H1 (cell line): ENCODE data around the gene RAPGEF1. TPM values are rescaled to one million over a fixed set of nuclear protein-coding genes. Genes with fewer than 3 reads are reported as not detected.
A peak's percentile ranks its signal among the peaks of the same experiment; 100 is the strongest.

ENCODE experiments used
- CTCF ChIA-PET: fragments of 300-600 bp; sonication (Branson Sonifier 250); formaldehyde crosslinking; loops from one replicate; lab custom pipeline; 2021; ENCODE audit not compliant: partially characterized antibody; lab: Charles Lee
- POLR2A ChIA-PET: fragments of 300-600 bp; sonication (Branson Sonifier 250); formaldehyde crosslinking; loops from one replicate; lab custom pipeline; 2021; ENCODE audit warnings: inconsistent platforms; ENCODE audit not compliant: partially characterized antibody; lab: Charles Lee
- DNase-seq, 2 experiments: peaks; one replicate each; pipeline versions ENCODE4 v3.0.0 to v3.0.0-alpha.2; 2010 to 2022; ENCODE audit warnings: low spot score in 2 of 2, low read depth in 1 of 2, mixed read lengths in 1 of 2
- FAIRE-seq: peaks from 2 replicates; lab custom pipeline; 2011; peaks lifted over from hg19 to GRCh38; lab: Jason Lieb, UNC
- H2AFZ ChIP-seq: 2 replicates; pipeline ENCODE4 v1.8.1; 2012; ENCODE audit warnings: low read length, inconsistent platforms
- H2AK5ac ChIP-seq: 2 replicates; pipeline ENCODE4 v1.6.1; 2013; ENCODE audit warnings: low read depth, low read length
- H2BK120ac ChIP-seq: replicated peaks from 2 replicates; pipeline ENCODE3; 2013; ENCODE audit warnings: low read depth, low read length, inconsistent platforms
- H2BK12ac ChIP-seq: 2 replicates; pipeline ENCODE4 v1.6.1; 2013; ENCODE audit warnings: low read depth, low read length
- H2BK15ac ChIP-seq: 2 replicates; pipeline ENCODE4 v1.6.1; 2013; ENCODE audit warnings: low read length
- H2BK20ac ChIP-seq: 2 replicates; pipeline ENCODE4 v1.6.1; 2013; ENCODE audit warnings: low read length
- H2BK5ac ChIP-seq: 2 replicates; pipeline ENCODE4 v1.6.1; 2013; ENCODE audit warnings: low read depth, low read length
- H3K14ac ChIP-seq: 2 replicates; pipeline ENCODE4 v1.6.1; 2013; ENCODE audit warnings: inconsistent platforms; ENCODE audit not compliant: insufficient read length
- H3K18ac ChIP-seq: 2 replicates; pipeline ENCODE4 v1.6.1; 2013; ENCODE audit warnings: low read length; ENCODE audit errors: extremely low read depth
- H3K23ac ChIP-seq: 2 replicates; pipeline ENCODE4 v1.6.1; 2013; ENCODE audit warnings: inconsistent platforms; ENCODE audit not compliant: insufficient read length
- H3K23me2 ChIP-seq: 2 replicates; pipeline ENCODE4 v1.6.1; 2013; ENCODE audit warnings: low read depth, low read length
- H3K27ac ChIP-seq: 2 replicates; pipeline ENCODE4 v1.6.1; 2011; ENCODE audit warnings: low read depth, low read length, inconsistent platforms
- H3K27me3 ChIP-seq, 4 experiments: replicated peaks in 1 of 4; 1 replicate in 1 of 4; 2 replicates in 3 of 4; pipeline versions ENCODE4 v1.6.1 to v1.8.1; 2011 to 2013; ENCODE audit warnings: low read length in 3 of 4, mild to moderate bottlenecking in 3 of 4, inconsistent platforms in 2 of 4, mixed read lengths in 2 of 4, moderate library complexity in 1 of 4; ENCODE audit not compliant: control insufficient read depth in 3 of 4, insufficient read depth in 3 of 4; ENCODE audit errors: extremely low read depth in 1 of 4
- H3K36me3 ChIP-seq, 4 experiments: 2 replicates each; pipeline versions ENCODE4 v1.6.1 to v1.8.1; 2011 to 2013; ENCODE audit warnings: mild to moderate bottlenecking in 4 of 4, low read length in 3 of 4, moderate library complexity in 2 of 4, control low read depth in 1 of 4, inconsistent platforms in 1 of 4; ENCODE audit not compliant: insufficient read depth in 4 of 4, control insufficient read depth in 2 of 4
- H3K4ac ChIP-seq: replicated peaks from 2 replicates; pipeline ENCODE3; 2013; ENCODE audit warnings: low read length, low read depth, mixed read lengths, inconsistent platforms; ENCODE audit not compliant: insufficient read length
- H3K4me1 ChIP-seq, 4 experiments: replicated peaks in 1 of 4; 1 replicate in 1 of 4; 2 replicates in 3 of 4; pipeline versions ENCODE4 v1.6.1 to v1.8.1; 2011 to 2013; ENCODE audit warnings: low read length in 3 of 4, inconsistent platforms in 2 of 4, mixed read lengths in 1 of 4; ENCODE audit not compliant: insufficient read depth in 4 of 4, control insufficient read depth in 3 of 4
- H3K4me2 ChIP-seq, 2 experiments: 2 replicates each; pipeline versions ENCODE4 v1.6.1 to v1.8.1; 2011 to 2013; ENCODE audit warnings: low read depth in 2 of 2, low read length in 2 of 2, control low read depth in 1 of 2, inconsistent platforms in 1 of 2, mild to moderate bottlenecking in 1 of 2; ENCODE audit not compliant: insufficient read depth in 1 of 2
- H3K4me3 ChIP-seq, 4 experiments: fragments of 200-600, 300-600 bp in 1 of 4; sonication (generic), shearing (Covaris generic), sonication (Bioruptor Twin) in 1 of 4; 2 replicates each; pipeline versions ENCODE4 v1.5.1 to v1.8.1; 2011 to 2016; ENCODE audit warnings: low read length in 4 of 4, low read depth in 3 of 4, control low read depth in 2 of 4, inconsistent platforms in 2 of 4, mild to moderate bottlenecking in 2 of 4, mixed read lengths in 1 of 4, moderate library complexity in 1 of 4; ENCODE audit not compliant: insufficient read depth in 2 of 4; ENCODE audit errors: extremely low read depth in 1 of 4
- H3K56ac ChIP-seq: replicated peaks from 2 replicates; pipeline ENCODE3; 2013; ENCODE audit warnings: low read depth, mild to moderate bottlenecking, mixed read lengths, low read length, inconsistent platforms; ENCODE audit not compliant: insufficient read length
- H3K79me1 ChIP-seq: 2 replicates; pipeline ENCODE4 v1.6.1; 2013; ENCODE audit warnings: low read depth, low read length, control low read depth
- H3K79me2 ChIP-seq, 2 experiments: 2 replicates each; pipeline versions ENCODE4 v1.6.1 to v1.8.1; 2012 to 2013; ENCODE audit warnings: low read length in 2 of 2, mild to moderate bottlenecking in 2 of 2, inconsistent platforms in 1 of 2; ENCODE audit not compliant: insufficient read depth in 2 of 2, control insufficient read depth in 1 of 2
- H3K9ac ChIP-seq, 4 experiments: replicated peaks in 1 of 4; 1 replicate in 1 of 4; 2 replicates in 3 of 4; pipeline versions ENCODE4 v1.6.1 to v1.8.1; 2011 to 2013; ENCODE audit warnings: low read depth in 3 of 4, low read length in 3 of 4, control low read depth in 2 of 4, mild to moderate bottlenecking in 2 of 4, moderate library complexity in 2 of 4, inconsistent platforms in 1 of 4; ENCODE audit errors: extremely low read depth in 1 of 4
- H3K9me3 ChIP-seq, 2 experiments: 2 replicates each; pipeline versions ENCODE4 v1.6.1 to v1.8.1; 2012 to 2013; ENCODE audit warnings: mild to moderate bottlenecking in 2 of 2, moderate library complexity in 2 of 2, control low read depth in 1 of 2, inconsistent platforms in 1 of 2, low read depth in 1 of 2, low read length in 1 of 2, mixed read lengths in 1 of 2; ENCODE audit not compliant: insufficient read depth in 2 of 2
- H4K20me1 ChIP-seq, 2 experiments: replicated peaks in 1 of 2; 2 replicates each; pipeline versions ENCODE3 to v1.8.1; 2011 to 2013; ENCODE audit warnings: inconsistent platforms in 2 of 2, low read length in 2 of 2, mild to moderate bottlenecking in 1 of 2; ENCODE audit not compliant: insufficient read depth in 2 of 2, control insufficient read depth in 1 of 2
- H4K5ac ChIP-seq: 2 replicates; pipeline ENCODE4 v1.6.1; 2013; ENCODE audit warnings: low read length, low read depth, mixed read lengths, inconsistent platforms; ENCODE audit not compliant: insufficient read length
- H4K8ac ChIP-seq: 2 replicates; pipeline ENCODE4 v1.8.0; 2013; ENCODE audit warnings: mild to moderate bottlenecking, moderate library complexity, low read length, inconsistent platforms; ENCODE audit not compliant: insufficient read depth; ENCODE audit errors: extremely low read depth
- H4K91ac ChIP-seq: replicated peaks from 2 replicates; pipeline ENCODE3; 2013; ENCODE audit warnings: low read length, mixed read lengths, inconsistent platforms; ENCODE audit not compliant: insufficient read length
- CHD1 ChIP-seq: IDR thresholded peaks from 2 replicates; pipeline ENCODE4 v1.6.1; 2012; ENCODE audit warnings: low read depth, low read length, improper control_type of control experiment
- GABPA ChIP-seq: IDR thresholded peaks from 2 replicates; pipeline ENCODE4 v1.6.1; 2011; ENCODE audit warnings: mild to moderate bottlenecking, low read length, moderate library complexity, borderline replicate concordance; ENCODE audit not compliant: insufficient read depth
- PHF8 ChIP-seq: fragments of 200-600 bp; sonication (generic); conservative IDR thresholded peaks from 2 replicates; pipeline ENCODE4 v1.7.1; 2012; ENCODE audit warnings: low read depth, mild to moderate bottlenecking, inconsistent platforms, low read length, moderate library complexity
- RAD21 ChIP-seq, 2 experiments: IDR thresholded peaks in 1 of 2; conservative IDR thresholded peaks in 1 of 2; 2 replicates each; pipeline ENCODE4 v1.6.1; 2011; ENCODE audit warnings: low read depth in 2 of 2, low read length in 2 of 2, improper control_type of control experiment in 1 of 2, inconsistent platforms in 1 of 2, mild to moderate bottlenecking in 1 of 2, moderate library complexity in 1 of 2
- SP4 ChIP-seq: IDR thresholded peaks from 2 replicates; pipeline ENCODE4 v1.6.1; 2012; ENCODE audit warnings: low read length, inconsistent platforms
- TAF7 ChIP-seq: optimal IDR thresholded peaks from 2 replicates; pipeline ENCODE3; 2011; ENCODE audit warnings: low read depth, mild to moderate bottlenecking, inconsistent platforms, low read length, moderate library complexity, borderline replicate concordance
- TEAD4 ChIP-seq: IDR thresholded peaks from 2 replicates; pipeline ENCODE4 v1.6.1; 2012; ENCODE audit warnings: low read depth, low read length, inconsistent platforms, mixed read lengths
- WGBS, 2 experiments: shearing (Covaris generic) in 1 of 2; methylation state at CpG; one replicate each; pipeline versions ENCODE4 v1.1.6 to v1.1.7; 2013 to 2015; ENCODE audit warnings: low lambda C conversion rate in 2 of 2, mixed read lengths in 2 of 2, inconsistent platforms in 1 of 2, low coverage in 1 of 2, missing lambda C conversion rate in 1 of 2; ENCODE audit not compliant: insufficient replicate concordance in 2 of 2, insufficient coverage in 1 of 2, insufficient read length in 1 of 2; ENCODE audit errors: extremely low coverage in 1 of 2, missing lambda C conversion rate in 1 of 2; 5-methylcytosine and 5-hydroxymethylcytosine counted together
- long read RNA-seq, 2 experiments: library from RNA in 1 of 2; library from capped mRNA in 1 of 2; stranded (forward); transcript quantifications; one replicate each; pipeline ENCODE4 v2.0.0, GENCODE V29; 2021; ENCODE audit warnings: inconsistent platforms in 1 of 2
- polyA minus RNA-seq, 3 experiments: library from RNA; depleted of rRNA, polyadenylated mRNA; stranded (reverse); fragments of >200 nt; gene quantifications; 1 replicate in 2 of 3; 2 replicates in 1 of 3; pipeline ENCODE4 v1.2.3, GENCODE V29; 2011
- polyA plus RNA-seq, 7 experiments: library from polyadenylated mRNA; depleted of rRNA in 3 of 7; stranded (reverse) in 5 of 7; unstranded in 2 of 7; fragments of >200 nt in 5 of 7; fragments of 200-250 nt in 2 of 7; gene quantifications; 1 replicate in 5 of 7; 2 replicates in 1 of 7; 4 replicates in 1 of 7; pipeline versions ENCODE4 v1.2.1 to v1.2.3, GENCODE V29; 2011 to 2013; ENCODE audit warnings: missing spikeins in 2 of 7, mixed read lengths in 2 of 7
- total RNA-seq: library from RNA; stranded (reverse); fragmentation: NEBNext Ultra II Directional; extraction: Animal tissue kit (Norgen Biotek cat#: 25700); gene quantifications from 2 replicates; pipeline ENCODE4 v1.2.1, GENCODE V29; 2021

RAPGEF1 gene
- total RNA-seq: 73.8 and 78.9 TPM in 2 replicates
- 29.7 and 38.2 TPM in 2 replicates for polyA plus RNA-seq (2011; rRNA removed)
- 28.4 TPM for polyA plus RNA-seq (2011; cell fraction: cytosol; rRNA removed)
- 54.3 TPM for polyA plus RNA-seq (2011; cell fraction: nucleus; rRNA removed)
- polyA plus RNA-seq (2012, experiment 1 of 2): 39.8 to 47.1 TPM (median 45.5 TPM) in 4 replicates
- polyA plus RNA-seq (2012, experiment 2 of 2): 36.6 TPM
- polyA plus RNA-seq (2013, experiment 1 of 2): 43.6 TPM
- polyA plus RNA-seq (2013, experiment 2 of 2): 46.5 TPM
- polyA minus RNA-seq (2011; rRNA and poly(A)+ RNA removed): 30.4 and 36.4 TPM in 2 replicates
- polyA minus RNA-seq (2011; cell fraction: cytosol; rRNA and poly(A)+ RNA removed): 22.6 TPM
- 22.7 TPM for polyA minus RNA-seq (2011; cell fraction: nucleus; rRNA and poly(A)+ RNA removed)
- long read RNA-seq, experiment 1, full-length matches to known transcripts: 1 of 39 reads
- long read RNA-seq, experiment 1, partial matches to known transcripts: 36 of 39 reads
- long read RNA-seq, experiment 1, other reads (novel, unspliced or antisense): 2 of 39 reads
- long read RNA-seq, experiment 2, partial matches to known transcripts: 0 of 1 reads
- long read RNA-seq, experiment 2, other reads (novel, unspliced or antisense): 1 of 1 reads

- no peak within 1 kb of the TSS for H3K14ac ChIP-seq
- no peak within 1 kb of the TSS for H3K56ac ChIP-seq
- H3K27me3 ChIP-seq: no peaks in the 10 kb centered on the region; a peak in 1 of 7 replicates
- peaks cover 2% of the 10 kb centered on the region; the same call in 1 of the 2 replicates for H3K23me2 ChIP-seq
- H3K4me3 ChIP-seq: peak within 1 kb of the TSS; percentile 66 to 77 (median 71)
- peak within 1 kb of the TSS; percentile 59; the same call in 1 of the 2 replicates for H4K8ac ChIP-seq
- H2BK12ac ChIP-seq: no peak within 1 kb of the TSS
- peaks cover 2 to 8% (median 4%) of the 10 kb centered on the region in 4 experiments; a peak in 5 of 7 replicates for H3K4me1 ChIP-seq
- H3K79me2 ChIP-seq: peaks cover 5 to 38% of the 10 kb centered on the region in 2 experiments; a peak in 3 of 4 replicates
- H2BK15ac ChIP-seq: no peak within 1 kb of the TSS
- H2BK5ac ChIP-seq: no peak within 1 kb of the TSS
- ChIA-PET CTCF (interaction anchor here (0.5 to 9.2 kb wide), 27 partner anchors 9 to 1178 kb away, joined by 3 to 82 read pairs (median 5); partner anchors contain the start of gene POMT1), POLR2A (interaction anchor here (0.6 kb wide), 1 partner anchor 14 kb away, joined by 3 read pairs; no protein-coding TSS in a partner anchor)
- no peak within 1 kb of the TSS for H2BK120ac ChIP-seq
- DNase-seq (peak in 1 of 2 experiments; percentile 95), FAIRE-seq (no peak)
- H3K4ac ChIP-seq: no peak within 1 kb of the TSS
- no peak within 1 kb of the TSS for H2AK5ac ChIP-seq
- peaks cover 0 to 12% of the 10 kb centered on the region in 2 experiments for H4K20me1 ChIP-seq
- H3K18ac ChIP-seq: no peak within 1 kb of the TSS
- H2AFZ ChIP-seq: 0 out of 2 replicates have a peak within 1 kb of the TSS, but pooled peaks have one; percentile 36
- H2BK20ac ChIP-seq: no peak within 1 kb of the TSS
- H3K9ac ChIP-seq: peak within 1 kb of the TSS; percentile 51 to 85 (median 66)
- H3K36me3 ChIP-seq: no peaks in the 10 kb centered on the region
- peaks cover 0 to 7% of the 10 kb centered on the region in 2 experiments; a peak in 1 of 4 replicates for H3K9me3 ChIP-seq
- H4K5ac ChIP-seq: peak within 1 kb of the TSS; percentile 51
- H3K23ac ChIP-seq: no peak within 1 kb of the TSS
- peaks cover 13% of the 10 kb centered on the region for H3K79me1 ChIP-seq
- 24% methylated on average over 20 of the region's 69 CpGs; no CpG with 5 or more reads in 1 of the 2 experiments for WGBS, 2 experiments
- H4K91ac ChIP-seq: no peak within 1 kb of the TSS
- H3K4me2 ChIP-seq: peak within 1 kb of the TSS; percentile 69 to 90
- no peak within 1 kb of the TSS; the same call in 1 of the 2 replicates for H3K27ac ChIP-seq
- no peak for TF ChIP-seq CHD1
- TF ChIP-seq TEAD4: peak; percentile 40; the same call in 1 of the 2 replicates
- peak; percentile 92 for TF ChIP-seq TAF7
- TF ChIP-seq SP4: no peak
- no peak for TF ChIP-seq PHF8
- peak; percentile 18; the same call in 1 of the 2 replicates for TF ChIP-seq GABPA
- peak; percentile 61 to 81 for TF ChIP-seq RAD21 (IDR thresholded peaks at IDR 0.05 in 1 of 2, conservative IDR thresholded peaks at IDR 0.05 in 1 of 2; ENCODE audit: low read depth in 2 of 2, low read length in 2 of 2)
Observed at GRCh38 chr9:131739959-131740648, at the start of gene RAPGEF1. Gene RAPGEF1 (minus strand): TSS chr9:131740076. CDS start chr9:131739830, 246 bp downstream.
